NCI-H128 (cell line): ENCODE results near the gene TMEM161B.
"Not testable (repeated sequence)": the region's sequence is repeated elsewhere in the genome, so short reads cannot be mapped to it uniquely, and the experiment has no call there.

Experiments
- DNase-seq: peaks from one replicate; lab custom pipeline; 2025; ENCODE audit not compliant: unreplicated experiment; lab: John Stamatoyannopoulos, UW

TMEM161B gene

GRCh38 chr5:88250010-88250409 is 18.6 kb downstream of the TMEM161B start:
- DNase-seq, result no peak

- DNase-seq, result no peak
Measured at GRCh38 chr5:88248743-88249540, 19.7 kb downstream of the TMEM161B start.

DNA sequence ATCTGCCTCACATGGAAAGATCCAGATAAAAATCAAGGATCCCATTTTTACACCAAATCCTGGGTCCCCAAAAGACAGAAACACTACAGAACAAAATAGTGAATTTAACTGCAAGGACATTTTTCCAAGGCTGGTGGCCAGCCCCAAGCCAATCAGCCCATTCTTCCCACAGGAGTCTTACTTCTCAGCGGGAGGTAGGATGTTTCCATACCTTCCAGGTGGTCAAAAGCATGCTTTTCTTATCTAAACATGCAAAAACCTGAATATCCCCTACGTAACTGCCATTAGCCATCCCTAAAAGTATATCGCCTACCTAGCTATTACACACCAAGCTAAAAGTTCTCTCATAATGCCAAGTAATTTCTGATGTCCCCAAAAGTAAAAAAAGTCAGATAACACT is 20.6 kb downstream of the TMEM161B start:
- no peak for DNase-seq

DNA sequence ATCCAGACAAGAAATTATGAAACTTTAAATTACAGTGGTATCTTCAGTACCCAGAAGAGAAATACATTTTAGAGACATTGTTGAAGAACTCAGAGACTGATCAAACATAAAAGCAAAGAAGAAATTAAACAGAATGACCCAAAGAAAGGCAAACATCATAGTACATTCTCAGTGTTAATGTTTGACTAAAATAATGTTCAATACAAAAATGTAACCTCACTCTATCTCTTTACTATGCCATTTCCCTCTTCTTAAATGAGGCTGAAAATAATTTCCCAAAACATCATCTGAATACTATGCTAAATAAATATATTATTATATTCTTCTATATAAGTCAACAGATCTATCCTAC is 22.8 kb downstream of the TMEM161B start:
- no peak for DNase-seq

- DNase-seq, result no peak
Measured at GRCh38 chr5:88245241-88245892, 23.3 kb downstream of the TMEM161B start.

GRCh38 chr5:88244686-88245085 is 24.0 kb downstream of the TMEM161B start:
- DNase-seq, result no peak

GRCh38 chr5:88243493-88243892 is 25.2 kb downstream of the TMEM161B start:
- not testable (repeated sequence) for DNase-seq

GRCh38 chr5:88238732-88239131 is 29.9 kb downstream of the TMEM161B start:
- DNase-seq, result no peak

DNA sequence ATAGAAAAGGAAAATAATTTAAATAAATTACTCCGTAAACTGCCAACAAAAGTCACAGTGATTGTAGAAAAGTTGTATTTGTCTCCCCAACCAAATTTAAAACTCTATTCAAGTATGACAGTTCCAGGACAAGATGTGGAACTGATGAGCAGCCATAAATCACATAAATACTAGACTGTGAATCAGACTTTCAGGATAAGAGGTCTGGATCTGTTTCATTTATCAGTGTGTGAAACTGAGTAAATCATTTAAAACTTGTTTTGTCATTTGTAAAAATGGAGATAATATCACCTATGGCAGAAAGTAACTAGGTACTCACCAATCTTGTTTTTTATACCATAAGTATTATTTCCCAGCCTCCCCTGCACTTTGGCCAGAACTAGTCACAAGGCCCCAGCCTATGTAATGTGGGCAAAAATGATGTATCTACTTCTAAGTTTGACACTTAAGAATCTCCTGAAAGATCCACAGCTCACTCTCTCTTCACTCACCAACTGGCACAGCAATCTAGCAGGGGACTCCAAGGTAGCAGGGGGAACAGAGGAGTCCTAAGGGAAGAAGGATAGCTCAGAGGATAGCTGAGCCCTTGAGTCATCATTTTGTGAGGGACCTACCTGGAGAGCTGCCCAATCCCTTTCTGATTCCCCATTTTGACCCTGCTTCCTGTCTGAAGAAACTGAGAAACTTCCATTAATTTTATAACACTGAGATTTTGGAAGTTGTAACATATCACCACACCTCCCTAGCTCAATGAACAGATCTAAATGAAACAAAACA is 31.6 kb downstream of the TMEM161B start:
- DNase-seq, result no peak

DNA sequence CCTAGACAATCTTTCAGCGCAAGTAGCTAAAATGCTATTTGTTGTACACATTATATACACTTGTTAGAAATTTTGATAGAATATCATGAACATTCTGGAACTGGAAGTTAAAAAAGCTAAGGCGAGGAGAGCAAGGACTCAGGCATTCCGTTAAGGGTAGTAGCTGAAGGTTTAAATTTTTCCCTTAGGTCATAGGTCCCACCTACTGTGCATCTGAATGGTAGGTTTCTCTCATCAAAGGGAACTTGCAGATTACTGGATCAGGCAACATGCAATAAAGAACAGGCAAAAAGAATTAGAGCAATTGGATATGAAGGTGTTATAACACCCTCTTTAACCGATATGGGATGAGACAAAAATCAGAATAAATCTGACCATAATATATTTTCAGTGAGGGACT is 32.8 kb downstream of the TMEM161B start:
- no peak for DNase-seq

- DNase-seq, result no peak
Measured at GRCh38 chr5:88235346-88235745, 33.3 kb downstream of the TMEM161B start.

DNA sequence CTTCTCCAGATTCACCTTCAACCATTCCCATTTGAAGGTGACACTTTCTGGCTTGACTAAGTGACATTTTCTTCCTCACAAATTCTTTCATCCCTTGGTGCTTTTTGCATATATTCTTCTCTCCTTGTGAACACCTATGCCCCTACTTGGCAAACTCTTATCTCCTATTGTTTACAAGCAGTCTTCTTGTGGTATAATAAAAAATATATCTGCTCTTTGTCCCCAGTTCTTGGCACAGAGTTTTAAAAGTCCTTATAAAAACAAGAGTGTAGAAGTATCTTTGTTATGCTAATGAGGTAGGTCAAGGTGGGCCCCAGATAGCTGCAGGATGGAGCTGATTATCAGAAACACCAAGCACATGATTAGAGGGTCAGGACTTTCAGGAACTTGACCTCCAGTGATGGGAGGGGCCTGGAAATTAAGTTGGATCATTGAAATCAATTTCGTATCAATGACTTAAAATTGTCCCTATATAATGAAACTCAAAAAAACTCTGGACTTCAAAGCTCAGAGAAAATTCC is 38.0 kb downstream of the TMEM161B start:
- DNase-seq, result no peak

DNA sequence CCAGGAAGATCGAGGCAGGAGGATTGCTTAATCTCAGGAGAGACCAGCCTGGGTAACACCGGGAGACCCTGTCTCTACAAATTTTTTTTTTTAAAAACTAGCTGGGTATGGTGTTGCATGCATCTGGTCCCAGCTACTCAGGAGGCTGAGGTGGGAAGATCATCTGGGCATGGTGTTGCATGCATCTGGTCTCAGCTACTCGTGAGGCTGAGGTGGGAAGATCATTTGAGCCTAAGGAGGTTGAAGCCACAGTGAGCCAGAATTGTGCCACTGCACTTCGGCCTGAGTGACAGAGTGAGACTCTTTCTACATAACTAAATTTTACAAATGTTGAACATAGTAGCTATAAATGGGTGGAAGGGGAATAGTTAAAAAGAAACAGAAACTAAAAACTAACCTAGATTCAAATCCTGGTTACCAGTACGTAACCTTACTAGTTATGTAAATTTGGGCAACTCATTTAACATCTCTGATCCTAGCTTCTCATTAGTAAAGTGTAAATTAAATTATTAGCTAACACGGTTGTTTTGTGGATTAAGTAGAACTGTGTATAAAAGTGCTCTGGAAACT is 41.7 kb downstream of the TMEM161B start:
- DNase-seq, result no peak

DNA sequence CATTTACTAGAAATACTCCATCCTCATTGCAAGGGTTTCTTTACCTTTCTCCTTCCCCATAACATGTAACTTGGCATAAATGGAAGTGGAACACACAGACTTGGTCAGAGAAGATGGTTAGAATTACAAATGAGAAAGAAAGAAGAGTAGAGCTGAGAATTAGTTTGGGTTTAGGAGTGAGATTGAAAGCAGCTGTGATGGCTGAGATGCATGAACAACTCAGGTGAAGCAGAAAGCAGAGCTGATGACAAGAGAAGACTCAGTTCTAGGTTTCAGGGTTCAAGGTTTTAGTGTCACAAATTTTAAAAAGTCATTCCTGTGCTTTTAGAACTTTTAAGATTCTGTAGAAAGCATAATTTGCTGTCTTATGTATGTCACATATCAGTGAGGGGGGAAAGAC is 54.0 kb downstream of the TMEM161B start:
- DNase-seq, result no peak

DNA sequence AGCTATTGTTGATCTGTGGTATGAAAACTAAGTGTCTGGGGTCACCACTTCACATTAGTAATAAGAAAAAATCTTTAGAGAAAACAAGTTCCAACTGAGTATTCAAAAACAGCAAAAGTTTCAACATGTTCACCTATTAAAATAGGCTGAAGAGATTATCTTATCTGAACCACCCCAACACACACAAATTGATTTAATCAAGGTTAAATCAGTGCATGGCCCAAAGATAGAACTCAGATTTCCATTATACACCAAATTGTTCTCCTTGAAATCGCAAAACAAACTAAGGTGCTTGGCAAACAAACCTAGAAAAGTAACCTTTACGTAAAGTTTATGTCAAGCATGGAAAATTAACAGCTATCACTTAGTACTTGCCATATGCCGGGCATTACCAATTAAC is 61.1 kb downstream of the TMEM161B start:
- DNase-seq, result no peak

GRCh38 chr5:88203981-88204750 is 64.5 kb downstream of the TMEM161B start:
- DNase-seq, result no peak

DNA sequence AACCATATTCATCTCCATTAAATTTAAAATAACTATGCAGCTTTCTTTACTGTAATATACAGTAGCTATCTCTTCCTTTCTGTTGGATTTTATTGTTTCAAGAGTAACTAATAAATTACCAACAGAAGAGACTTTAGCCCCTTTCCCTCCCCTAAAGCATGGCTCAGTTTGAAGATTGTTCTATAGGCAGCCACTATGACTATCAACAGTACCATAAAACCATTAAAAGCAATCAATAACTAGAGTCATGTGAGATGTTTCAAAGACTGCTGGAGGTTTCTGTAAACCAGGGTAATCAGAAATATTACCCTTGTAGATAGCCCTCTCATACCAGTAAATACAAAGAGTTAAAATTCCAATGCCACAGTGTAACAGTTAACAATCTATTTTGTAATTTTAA is 73.0 kb downstream of the TMEM161B start:
- DNase-seq, result no peak

GRCh38 chr5:88193896-88194295 is 74.7 kb downstream of the TMEM161B start:
- no peak for DNase-seq

- no peak for DNase-seq
Measured at GRCh38 chr5:88190106-88190834, 78.4 kb downstream of the TMEM161B start.

GRCh38 chr5:88189484-88189883 is 79.2 kb downstream of the TMEM161B start:
- not testable (repeated sequence) for DNase-seq
